ENCODE data around the gene KLHDC4. TPM values are rescaled to one million over a fixed set of nuclear protein-coding genes. Genes with fewer than 3 reads are reported as not detected.
A peak's percentile ranks its signal among the peaks of the same experiment; 100 is the strongest.

KLHDC4 gene
- total RNA-seq, 2 experiments from 2014 or later: 147 to 233 TPM

- DNase-seq (ENCODE audit: low spot score): no peak
- intact Hi-C loops (cut with micrococcal nuclease; ENCODE audit: unreplicated experiment): loop anchor here (1.0 to 5.0 kb wide), 2 partner anchors 21 to 45 kb away; partner anchors contain the start of gene KLHDC4
- ChIA-PET CTCF (ENCODE audit: unreplicated experiment) (interaction anchor here (0.6 to 0.7 kb wide), 3 partner anchors 20 to 26 kb away, joined by 3 read pairs; no protein-coding TSS in a partner anchor), POLR2A (interaction anchor here (0.7 to 3.1 kb wide), 6 partner anchors 8 to 40 kb away, joined by 3 to 19 read pairs (median 5); no protein-coding TSS in a partner anchor)
- no peak overlapping the region for H3K4me3 ChIP-seq (ENCODE audit: low read depth, low read length, poor library complexity, severe bottlenecking)
- no peaks in the 10 kb centered on the region for H3K9me3 ChIP-seq (ENCODE audit: low read length)
- H3K4me1 ChIP-seq (ENCODE audit: insufficient read depth, low read length, poor library complexity, severe bottlenecking): peaks cover 53% of the 10 kb centered on the region
- TF ChIP-seq CTCF (conservative IDR thresholded peaks at IDR 0.05; ENCODE audit: low read length) (no peak), EZH2phosphoT487 (IDR thresholded peaks at IDR 0.05; ENCODE audit: borderline replicate concordance, low read depth, low read length) (no peak)
- peaks cover 82% of the 10 kb centered on the region for H3K36me3 ChIP-seq (ENCODE audit: insufficient read depth, low read length)
- H4K20me1 ChIP-seq (ENCODE audit: insufficient read depth, low read length): no peaks in the 10 kb centered on the region
- peak overlapping the region; percentile 94 for H3K27ac ChIP-seq (ENCODE audit: low read depth, low read length, poor library complexity, severe bottlenecking)
- no peaks in the 10 kb centered on the region for H3K9me2 ChIP-seq (ENCODE audit: insufficient read depth, low read length)
- peak overlapping the region; percentile 63 for H3K4me2 ChIP-seq (ENCODE audit: low read length)
- no TSS peak for BruUV-seq (replicated peaks)
- no peak overlapping the region for H2AFZ ChIP-seq (ENCODE audit: low read length)
- peaks cover 36% of the 10 kb centered on the region; the same call in 1 of the 2 replicates for H3K79me2 ChIP-seq (ENCODE audit: insufficient read depth, low read depth, low read length)
Observed at GRCh38 chr16:87722590-87723225, 43.1 kb downstream of the KLHDC4 start.

- Histone ChIP-seq H2AFZ (ENCODE audit: low read length) (no peak overlapping the region), H3K9me2 (ENCODE audit: insufficient read depth, low read length) (no peaks in the 10 kb centered on the region), H3K79me2 (ENCODE audit: insufficient read depth, low read depth, low read length) (peaks cover 36% of the 10 kb centered on the region; the same call in 1 of the 2 replicates), H3K27ac (ENCODE audit: low read depth, low read length, poor library complexity, severe bottlenecking) (peak overlapping the region; percentile 94), H3K4me2 (ENCODE audit: low read length) (peak overlapping the region; percentile 63), H3K4me1 (ENCODE audit: insufficient read depth, low read length, poor library complexity, severe bottlenecking) (peaks cover 52% of the 10 kb centered on the region), H3K9me3 (ENCODE audit: low read length) (no peaks in the 10 kb centered on the region), H3K36me3 (ENCODE audit: insufficient read depth, low read length) (peaks cover 82% of the 10 kb centered on the region), H4K20me1 (ENCODE audit: insufficient read depth, low read length) (no peaks in the 10 kb centered on the region), H3K4me3 (ENCODE audit: low read depth, low read length, poor library complexity, severe bottlenecking) (no peak overlapping the region)
- intact Hi-C loops (cut with micrococcal nuclease; ENCODE audit: unreplicated experiment): loop anchor here (5.0 kb wide), 1 partner anchor 45 kb away; the partner anchor contains the start of gene KLHDC4
- TF ChIP-seq CTCF (conservative IDR thresholded peaks at IDR 0.05; ENCODE audit: low read length) (no peak), EZH2phosphoT487 (IDR thresholded peaks at IDR 0.05; ENCODE audit: borderline replicate concordance, low read depth, low read length) (no peak)
- ChIA-PET CTCF (ENCODE audit: unreplicated experiment) (interaction anchor here (1.0 kb wide), 1 partner anchor 20 kb away, joined by 3 read pairs; no protein-coding TSS in a partner anchor), POLR2A (interaction anchor here (0.7 to 1.6 kb wide), 5 partner anchors 8 to 41 kb away, joined by 3 to 10 read pairs (median 5); no protein-coding TSS in a partner anchor)
- DNase-seq (ENCODE audit: low spot score): no peak
- BruUV-seq (replicated peaks): no TSS peak
Observed at GRCh38 chr16:87721622-87722585, 43.9 kb downstream of the KLHDC4 start.

All from OCI-LY7 (cell line).